Testis (tissue), 2 donors: Measurements from ENCODE around the gene SFTPB.

Experiments used
- CTCF ChIP-seq, 3 experiments: fragments of 450-650 bp in 2 of 3; fragments of 200-600 bp in 1 of 3; sonication (generic) in 1 of 3; IDR thresholded peaks; one replicate each; pipeline ENCODE4 v1.5.1; 2016 to 2019; ENCODE audit warnings: antibody characterized with exemption in 3 of 3, mild to moderate bottlenecking in 2 of 3, moderate library complexity in 1 of 3
- POLR2A ChIP-seq: fragments of 450-650 bp; IDR thresholded peaks from one replicate; pipeline ENCODE4 v1.6.1; 2017; ENCODE audit warnings: antibody characterized with exemption, mild to moderate bottlenecking, moderate library complexity

- TF ChIP-seq CTCF (IDR thresholded peaks at IDR 0.05) (no peak), POLR2A (no peak)
Measured at GRCh38 chr2:85678377-85678776, 10.4 kb upstream of the SFTPB start.
